ENCODE data around the gene TCAF1.
"Not testable (repeated sequence)": the region's sequence is repeated elsewhere in the genome, so short reads cannot be mapped to it uniquely, and the experiment has no call there.

GRCh38 chr7:143836088-143836487, 65.9 kb downstream of the TCAF1 start:
- TF ChIP-seq CTCF, POLR2A (IDR thresholded peaks at IDR 0.05): not testable (repeated sequence)
